Hematopoietic multipotent progenitor cell treated with erythropoietin and hydrocortisone succinate and interleukin-3 and kit ligand, for 8 days (in vitro differentiated cells): ENCODE measurements around the gene ITSN1.
"Not testable (repeated sequence)": the region's sequence is repeated elsewhere in the genome, so short reads cannot be mapped to it uniquely, and the experiment has no call there.

ENCODE experiments used
- DNase-seq: peaks from one replicate; pipeline ENCODE4 v3.0.0-alpha.2; 2015

Gene ITSN1

GRCh38 chr21:33898586-33898985 is 256.3 kb downstream of the ITSN1 start:
- no peak for DNase-seq

GRCh38 chr21:33899199-33899598 is 256.9 kb downstream of the ITSN1 start:
- no peak for DNase-seq

GRCh38 chr21:33901412-33902288 is 259.3 kb downstream of the ITSN1 start:
- peak; percentile 55 for DNase-seq

- DNase-seq, result no peak
Measured at GRCh38 chr21:33902349-33902748, 260.0 kb downstream of the ITSN1 start.

- DNase-seq, result no peak
Measured at GRCh38 chr21:33904041-33904440, 261.7 kb downstream of the ITSN1 start.

- no peak for DNase-seq
Measured at GRCh38 chr21:33908760-33909159, 266.5 kb downstream of the ITSN1 start.

- DNase-seq, result no peak
Measured at GRCh38 chr21:33909756-33910155, 267.5 kb downstream of the ITSN1 start.

- DNase-seq, result peak; percentile 34
Measured at GRCh38 chr21:33914188-33914587, 271.9 kb downstream of the ITSN1 start.

- DNase-seq, result peak; percentile 98
Measured at GRCh38 chr21:33915368-33916199, 273.3 kb downstream of the ITSN1 start, which contains the start of gene ATP5PO. Gene ATP5PO (minus strand): TSS chr21:33915804. CDS start chr21:33915763, 41 bp downstream.

GRCh38 chr21:33916200-33916567 is 273.9 kb downstream of the ITSN1 start:
- no peak for DNase-seq

- no peak for DNase-seq
Measured at GRCh38 chr21:33917421-33917820, 275.1 kb downstream of the ITSN1 start.

GRCh38 chr21:33924079-33924765 is 281.9 kb downstream of the ITSN1 start:
- peak; percentile 82 for DNase-seq

- DNase-seq, result no peak
Measured at GRCh38 chr21:33924766-33925100, 282.4 kb downstream of the ITSN1 start.

GRCh38 chr21:33926248-33926647 is 283.9 kb downstream of the ITSN1 start:
- not testable (repeated sequence) for DNase-seq

- DNase-seq, result not testable (repeated sequence)
Measured at GRCh38 chr21:33931052-33931798, 288.9 kb downstream of the ITSN1 start.

- peak; percentile 20 for DNase-seq
Measured at GRCh38 chr21:33931799-33932390, 289.6 kb downstream of the ITSN1 start.

- no peak for DNase-seq
Measured at GRCh38 chr21:33932731-33933130, 290.4 kb downstream of the ITSN1 start.

- no peak for DNase-seq
Measured at GRCh38 chr21:33936301-33937038, 294.2 kb downstream of the ITSN1 start.

- DNase-seq, result no peak
Measured at GRCh38 chr21:33937146-33937545, 294.8 kb downstream of the ITSN1 start.

GRCh38 chr21:33937931-33938339 is 295.6 kb downstream of the ITSN1 start:
- DNase-seq, result no peak

- DNase-seq, result no peak
Measured at GRCh38 chr21:33938381-33938780, 296.1 kb downstream of the ITSN1 start.
